Endothelial cell of umbilical vein (primary cell): ENCODE measurements around the gene AKAP1.

Source experiments
- MYC ChIP-seq: IDR thresholded peaks from one replicate; pipeline ENCODE4 v1.6.1; 2011; ENCODE audit warnings: mild to moderate bottlenecking, low read depth, low read length
- POLR2AphosphoS5 ChIP-seq: IDR thresholded peaks from 2 replicates; pipeline ENCODE4 v1.6.1; 2012; ENCODE audit warnings: low read depth, mild to moderate bottlenecking, control low read depth, low read length, moderate library complexity; ENCODE audit not compliant: insufficient read depth
- TF ChIP-seq, protein P1 (sequence below), 2 donors: IDR thresholded peaks; 1 replicate in 1 of 2; 2 replicates in 1 of 2; pipeline ENCODE4 v1.5.1; 2011; ENCODE audit warnings: low read length in 2 of 2, mild to moderate bottlenecking in 2 of 2, moderate library complexity in 2 of 2, control low read depth in 1 of 2, inconsistent platforms in 1 of 2, low read depth in 1 of 2; ENCODE audit not compliant: insufficient read depth in 1 of 2; ENCODE audit errors: extremely low read depth in 1 of 2

DNA sequence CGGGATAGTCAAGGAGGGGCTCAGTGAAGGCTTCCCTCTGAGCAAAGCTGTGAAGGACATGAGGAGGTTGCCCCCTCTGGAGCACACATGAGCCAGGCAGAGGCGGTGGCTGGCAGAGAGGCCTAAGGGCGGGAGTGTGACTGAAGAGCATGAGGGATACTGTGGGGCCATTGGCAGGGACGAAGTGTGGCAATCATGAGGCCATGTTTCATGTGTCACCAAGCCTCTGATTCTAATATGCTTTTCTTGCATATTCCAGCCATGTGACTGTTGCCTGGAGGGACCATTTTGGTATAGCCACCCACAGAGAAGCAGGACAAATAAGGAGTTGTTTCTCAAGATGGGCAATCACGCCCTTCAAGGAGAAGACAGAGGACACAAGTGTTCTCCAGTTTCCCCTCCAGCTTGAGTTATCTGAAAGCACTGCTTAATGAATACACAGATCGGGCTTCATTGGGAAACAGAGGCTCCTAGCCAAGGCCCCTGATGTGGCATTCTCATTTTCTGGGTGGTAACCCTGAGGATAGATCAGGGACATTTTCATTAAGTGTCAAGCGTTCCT lies 68.0 kb downstream of the AKAP1 start:
- TF ChIP-seq, protein P1, sequence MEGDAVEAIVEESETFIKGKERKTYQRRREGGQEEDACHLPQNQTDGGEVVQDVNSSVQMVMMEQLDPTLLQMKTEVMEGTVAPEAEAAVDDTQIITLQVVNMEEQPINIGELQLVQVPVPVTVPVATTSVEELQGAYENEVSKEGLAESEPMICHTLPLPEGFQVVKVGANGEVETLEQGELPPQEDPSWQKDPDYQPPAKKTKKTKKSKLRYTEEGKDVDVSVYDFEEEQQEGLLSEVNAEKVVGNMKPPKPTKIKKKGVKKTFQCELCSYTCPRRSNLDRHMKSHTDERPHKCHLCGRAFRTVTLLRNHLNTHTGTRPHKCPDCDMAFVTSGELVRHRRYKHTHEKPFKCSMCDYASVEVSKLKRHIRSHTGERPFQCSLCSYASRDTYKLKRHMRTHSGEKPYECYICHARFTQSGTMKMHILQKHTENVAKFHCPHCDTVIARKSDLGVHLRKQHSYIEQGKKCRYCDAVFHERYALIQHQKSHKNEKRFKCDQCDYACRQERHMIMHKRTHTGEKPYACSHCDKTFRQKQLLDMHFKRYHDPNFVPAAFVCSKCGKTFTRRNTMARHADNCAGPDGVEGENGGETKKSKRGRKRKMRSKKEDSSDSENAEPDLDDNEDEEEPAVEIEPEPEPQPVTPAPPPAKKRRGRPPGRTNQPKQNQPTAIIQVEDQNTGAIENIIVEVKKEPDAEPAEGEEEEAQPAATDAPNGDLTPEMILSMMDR (IDR thresholded peaks at IDR 0.05; ENCODE audit: extremely low read depth in 1 of 2, insufficient read depth in 1 of 2, low read depth in 1 of 2, low read length in 2 of 2) = no peak
- no peak for TF ChIP-seq POLR2AphosphoS5
- TF ChIP-seq MYC = no peak
